ENCODE data around the gene C2orf68. TPM values are rescaled to one million over a fixed set of nuclear protein-coding genes. Genes with fewer than 3 reads are reported as not detected.
A peak's percentile ranks its signal among the peaks of the same experiment; 100 is the strongest.

The C2orf68 gene
- total RNA-seq, 4 donors from 2014 or later, result 19.0 to 44.8 (median 28.2) TPM

DNA sequence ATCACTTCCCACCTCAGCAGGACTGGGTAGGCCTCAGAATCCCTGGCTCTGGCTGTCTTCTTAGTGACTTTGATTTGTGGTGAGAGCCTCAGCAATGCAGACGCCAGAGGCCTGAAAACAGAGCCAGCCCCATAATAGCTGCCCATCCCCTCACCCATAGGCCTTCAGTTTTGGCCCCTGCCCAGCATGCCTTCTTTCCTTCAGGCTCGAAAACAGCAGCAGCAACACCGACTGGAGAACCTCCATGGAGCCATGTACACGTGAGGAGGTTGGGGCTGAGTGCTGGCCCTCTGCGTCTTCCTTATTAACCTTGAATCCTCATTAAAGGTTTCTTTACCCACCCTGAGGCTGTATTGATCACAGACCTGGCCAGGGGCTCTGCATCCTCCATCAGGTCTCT, 14.6 kb downstream of the C2orf68 start:
- no peak overlapping the region for H3K27ac ChIP-seq
- DNase-seq, result no peak
- no peaks in the 10 kb centered on the region for H3K9me3 ChIP-seq
- no peaks in the 10 kb centered on the region for H3K36me3 ChIP-seq
- TF ChIP-seq POLR2A (IDR thresholded peaks at IDR 0.05) (no peak), CTCF (IDR thresholded peaks at IDR 0.05) (no peak)
- no peaks in the 10 kb centered on the region for H3K27me3 ChIP-seq
- intact Hi-C loops (cut with DNase I; ENCODE audit: low total_unique reads), result no loop called here
- H3K4me3 ChIP-seq, result no peak overlapping the region
- peaks cover 3 to 10% of the 10 kb centered on the region in 2 donors for H3K4me1 ChIP-seq

GRCh38 chr2:85596486-85597143, 15.3 kb downstream of the C2orf68 start:
- H3K9me3 ChIP-seq, result no peaks in the 10 kb centered on the region
- intact Hi-C loops (cut with DNase I; ENCODE audit: low total_unique reads), result no loop called here
- peak overlapping the region; percentile 86 to 92 for H3K27ac ChIP-seq
- H3K27me3 ChIP-seq, result no peaks in the 10 kb centered on the region
- H3K4me1 ChIP-seq, result peaks cover 3 to 12% of the 10 kb centered on the region in 2 donors
- no peaks in the 10 kb centered on the region for H3K36me3 ChIP-seq
- H3K4me3 ChIP-seq, result peak overlapping the region; percentile 58 to 90
- TF ChIP-seq POLR2A (IDR thresholded peaks at IDR 0.05) (no peak), CTCF (IDR thresholded peaks at IDR 0.05) (no peak)
- DNase-seq, result no peak

GRCh38 chr2:85596026-85596333, 15.9 kb downstream of the C2orf68 start:
- H3K27ac ChIP-seq, result peak overlapping the region; percentile 86 to 92
- peak overlapping the region; percentile 58 to 90 for H3K4me3 ChIP-seq
- H3K36me3 ChIP-seq, result no peaks in the 10 kb centered on the region
- no peaks in the 10 kb centered on the region for H3K9me3 ChIP-seq
- no peaks in the 10 kb centered on the region for H3K27me3 ChIP-seq
- intact Hi-C loops (cut with DNase I; ENCODE audit: low total_unique reads), result no loop called here
- DNase-seq, result no peak
- TF ChIP-seq POLR2A (IDR thresholded peaks at IDR 0.05) (no peak), CTCF (IDR thresholded peaks at IDR 0.05) (no peak)
- peaks cover 3 to 14% of the 10 kb centered on the region in 2 donors for H3K4me1 ChIP-seq

GRCh38 chr2:85595301-85596025, 16.4 kb downstream of the C2orf68 start, which contains the start of gene RNF181:
Gene RNF181 (plus strand): TSS chr2:85595745. CDS start chr2:85595764, 19 bp downstream.
- peak within 1 kb of the TSS; percentile 58 to 90 for H3K4me3 ChIP-seq
- H3K4me1 ChIP-seq, result peaks cover 3 to 18% of the 10 kb centered on the region in 2 donors
- peak; percentile 94 to 98 for DNase-seq
- intact Hi-C loops (cut with DNase I; ENCODE audit: low total_unique reads), result no loop called here
- no peaks in the 10 kb centered on the region for H3K27me3 ChIP-seq
- H3K27ac ChIP-seq, result peak within 1 kb of the TSS; percentile 86 to 92
- H3K9me3 ChIP-seq, result no peaks in the 10 kb centered on the region
- peak; percentile 69 to 86 for TF ChIP-seq POLR2A (IDR thresholded peaks at IDR 0.05)
- no peak for TF ChIP-seq CTCF (IDR thresholded peaks at IDR 0.05)
- no peaks in the 10 kb centered on the region for H3K36me3 ChIP-seq

DNA sequence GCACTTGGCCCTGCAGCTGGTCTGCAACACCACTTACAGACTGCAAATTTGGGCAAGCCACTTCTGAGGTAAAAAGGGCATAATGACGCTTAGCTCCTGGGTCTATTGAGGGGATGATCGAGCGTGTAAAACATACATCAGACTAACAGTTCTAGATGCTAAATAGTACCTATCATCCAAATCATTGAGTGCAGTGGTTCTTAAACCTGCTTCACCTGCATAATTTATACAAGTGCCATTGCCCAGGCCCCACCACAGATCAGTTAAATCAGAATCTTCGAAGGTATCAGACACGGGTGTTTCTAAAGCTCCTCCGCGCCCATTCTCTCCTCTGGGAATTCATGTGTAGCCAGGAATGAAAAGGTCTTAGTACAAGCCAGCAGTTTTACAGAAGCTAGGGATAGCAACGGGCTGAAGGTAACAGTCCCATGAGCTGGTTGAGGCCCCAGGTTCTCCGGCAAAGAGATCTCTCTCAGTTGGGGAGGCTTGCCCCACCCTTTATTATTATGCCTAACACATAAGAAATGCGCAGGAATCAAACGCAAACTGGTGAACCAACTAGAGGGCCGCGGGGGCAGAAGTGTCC, 17.1 kb downstream of the C2orf68 start:
- no peak for TF ChIP-seq CTCF (IDR thresholded peaks at IDR 0.05)
- intact Hi-C loops (cut with DNase I; ENCODE audit: low total_unique reads), result no loop called here
- Histone ChIP-seq H3K27me3 (no peaks in the 10 kb centered on the region), H3K4me3 (peak overlapping the region; percentile 58 to 90), H3K4me1 (peaks cover 3 to 18% of the 10 kb centered on the region in 2 donors), H3K9me3 (no peaks in the 10 kb centered on the region), H3K36me3 (no peaks in the 10 kb centered on the region), H3K27ac (peak overlapping the region; percentile 86 to 92)
- DNase-seq, result no peak

Measured in uterus (tissue), 4 donors.